HCT116 (cell line): ENCODE results near the gene TCP1. TPM values are rescaled to one million over a fixed set of nuclear protein-coding genes. Genes with fewer than 3 reads are reported as not detected.

ENCODE experiments used
- ATAC-seq: fragments of 200-7000 bp; cut with Tn5 transposase; 2 replicates; pipeline ENCODE4 v1.9.1; 2020; ENCODE audit warnings: mild to moderate bottlenecking, moderate library complexity
- BruUV-seq: library from RNA; stranded (reverse); fragments of 400-500 nt; replicated peaks from 2 replicates; lab custom pipeline; 2021; lab: Mats Ljungman, UMichigan
- CTCF ChIA-PET: fragments of 300-600 bp; sonication (Branson Sonifier 250); formaldehyde crosslinking; loops from one replicate; lab custom pipeline; 2021; ENCODE audit warnings: antibody characterized with exemption; lab: Charles Lee
- POLR2A ChIA-PET: fragments of 300-600, 350-600 bp; sonication (Branson Sonifier 250); formaldehyde crosslinking; loops from one replicate; lab custom pipeline; 2021; ENCODE audit warnings: antibody characterized with exemption; lab: Charles Lee
- RAD21 ChIA-PET, 2 experiments: fragments of 300-600 bp; sonication (Branson Sonifier 250); formaldehyde crosslinking; loops; one replicate each; lab custom pipeline; 2023; ENCODE audit warnings: low total read pairs in 2 of 2; ENCODE audit not compliant: uncharacterized antibody in 2 of 2, unreplicated experiment in 2 of 2, low non-redundant PET in 1 of 2; lab: Charles Lee
- DNase-seq: peaks from one replicate; pipeline ENCODE4 v3.0.0-alpha.2; 2010; ENCODE audit warnings: low read depth, low spot score
- H2AFZ ChIP-seq: fragments of 200-600 bp; shearing (Covaris generic), sonication (generic); 2 replicates; pipeline ENCODE4 v1.6.1; 2017; ENCODE audit warnings: low read depth, mixed run types, mixed read lengths, antibody characterized with exemption, low read length; ENCODE audit not compliant: poor library complexity, severe bottlenecking
- H3K27ac ChIP-seq: 2 replicates; pipeline ENCODE4 v1.5.1; 2012; ENCODE audit warnings: low read depth, low read length
- H3K27me3 ChIP-seq: fragments of 200-600 bp; sonication (generic); 2 replicates; pipeline ENCODE4 v1.6.1; 2016; ENCODE audit warnings: mixed run types, low read length, mixed read lengths; ENCODE audit not compliant: insufficient read depth
- H3K36me3 ChIP-seq, 2 experiments: fragments of 200-500 bp in 1 of 2; fragments of 200-600 bp in 1 of 2; sonication (Bioruptor generic) in 1 of 2; sonication (generic) in 1 of 2; 2 replicates each; pipeline versions ENCODE4 v1.5.1 to v1.6.1; 2014 to 2016; ENCODE audit warnings: low read length in 2 of 2, inconsistent platforms in 1 of 2, mixed read lengths in 1 of 2, mixed run types in 1 of 2; ENCODE audit not compliant: insufficient read depth in 2 of 2, control insufficient read depth in 1 of 2
- H3K4me1 ChIP-seq, 2 experiments: fragments of 200-600 bp in 1 of 2; sonication (generic) in 1 of 2; 2 replicates each; pipeline versions ENCODE4 v1.5.1 to v1.6.1; 2012 to 2017; ENCODE audit warnings: low read length in 2 of 2, inconsistent platforms in 1 of 2, mild to moderate bottlenecking in 1 of 2, mixed read lengths in 1 of 2, mixed run types in 1 of 2, moderate library complexity in 1 of 2; ENCODE audit not compliant: insufficient read depth in 2 of 2, control insufficient read depth in 1 of 2
- H3K4me2 ChIP-seq: fragments of 200-600 bp; sonication (generic); 2 replicates; pipeline ENCODE4 v1.6.1; 2017; ENCODE audit warnings: mixed run types, low read length, mixed read lengths
- H3K4me3 ChIP-seq, 2 experiments: fragments of 200-600 bp in 1 of 2; sonication (generic) in 1 of 2; replicated peaks in 1 of 2; 2 replicates each; pipeline ENCODE4 v1.5.1; 2011 to 2016; ENCODE audit warnings: low read length in 2 of 2, control low read depth in 1 of 2, low read depth in 1 of 2, mild to moderate bottlenecking in 1 of 2, mixed read lengths in 1 of 2, mixed run types in 1 of 2
- H3K79me2 ChIP-seq: fragments of 200-600 bp; sonication (generic); 2 replicates; pipeline ENCODE4 v1.6.1; 2017; ENCODE audit warnings: mild to moderate bottlenecking, mixed run types, low read length, moderate library complexity, mixed read lengths; ENCODE audit not compliant: insufficient read depth
- H3K9ac ChIP-seq: fragments of 200-600 bp; sonication (generic); 2 replicates; pipeline ENCODE4 v1.6.1; 2016; ENCODE audit warnings: low read length, mixed read lengths
- H3K9me2 ChIP-seq: fragments of 200-600 bp; sonication (generic), shearing (Covaris generic); 2 replicates; pipeline ENCODE4 v1.6.1; 2017; ENCODE audit warnings: mixed run types, mild to moderate bottlenecking, moderate library complexity; ENCODE audit not compliant: insufficient read depth
- H3K9me3 ChIP-seq, 2 experiments: fragments of 200-500 bp in 1 of 2; fragments of 200-600 bp in 1 of 2; sonication (Bioruptor generic) in 1 of 2; sonication (generic) in 1 of 2; 2 replicates each; pipeline ENCODE4 v1.6.1; 2014 to 2017; ENCODE audit warnings: low read length in 2 of 2, mixed read lengths in 2 of 2, inconsistent platforms in 1 of 2, low read depth in 1 of 2, mild to moderate bottlenecking in 1 of 2, mixed run types in 1 of 2, moderate library complexity in 1 of 2; ENCODE audit not compliant: control insufficient read depth in 1 of 2, insufficient read depth in 1 of 2
- H4K20me1 ChIP-seq: fragments of 200-600 bp; sonication (generic), shearing (Covaris generic); 2 replicates; pipeline ENCODE4 v1.6.1; 2017; ENCODE audit warnings: mixed run types, mild to moderate bottlenecking, moderate library complexity; ENCODE audit not compliant: insufficient read depth
- CBX3 ChIP-seq: IDR thresholded peaks from 2 replicates; pipeline ENCODE4 v1.6.1; 2012; ENCODE audit warnings: low read depth
- FOSL1 ChIP-seq: IDR thresholded peaks from 2 replicates; pipeline ENCODE4 v1.6.1; 2012; ENCODE audit warnings: low read depth
- JUND ChIP-seq: IDR thresholded peaks from 2 replicates; pipeline ENCODE4 v1.6.1; 2012
- POLR2A ChIP-seq: IDR thresholded peaks from 2 replicates; pipeline ENCODE4 v1.7.0; 2011; ENCODE audit warnings: borderline replicate concordance; ENCODE audit not compliant: insufficient read depth, insufficient read length; ENCODE audit errors: extremely low read depth
- POLR2AphosphoS5 ChIP-seq: IDR thresholded peaks from 2 replicates; pipeline ENCODE4 v1.6.1; 2011; ENCODE audit warnings: mild to moderate bottlenecking, low read depth, low read length, moderate library complexity
- RAD21 ChIP-seq: IDR thresholded peaks from 2 replicates; pipeline ENCODE4 v1.6.1; 2012; ENCODE audit warnings: low read depth, mild to moderate bottlenecking
- YY1 ChIP-seq: IDR thresholded peaks from 2 replicates; pipeline ENCODE4 v1.6.1; 2011; ENCODE audit warnings: low read length, low read depth, moderate library complexity, mild to moderate bottlenecking; ENCODE audit not compliant: insufficient replicate concordance; ENCODE audit errors: extremely low read depth
- ZBTB33 ChIP-seq: IDR thresholded peaks from 2 replicates; pipeline ENCODE4 v1.6.1; 2011; ENCODE audit warnings: mild to moderate bottlenecking, low read length, moderate library complexity; ENCODE audit not compliant: insufficient replicate concordance; ENCODE audit errors: extremely low read depth
- ZFX ChIP-seq: fragments of 450-650 bp; IDR thresholded peaks from 2 replicates; pipeline ENCODE4 v1.6.1; 2017
- intact Hi-C: fragments of 100-400 bp; cut with micrococcal nuclease; formaldehyde crosslinking; loops from 2 replicates; pipeline ENCODE4 v1.10.0; 2022
- total RNA-seq: library from RNA; stranded (reverse); gene quantifications from one replicate; pipeline ENCODE4 v1.2.1, GENCODE V29; 2021; ENCODE audit not compliant: unreplicated experiment
- TF ChIP-seq, protein P1 (sequence below): IDR thresholded peaks from 2 replicates; pipeline ENCODE4 v1.6.1; 2012
- TF ChIP-seq, protein P2 (sequence below): IDR thresholded peaks from 2 replicates; pipeline ENCODE4 v1.6.1; 2012; ENCODE audit warnings: low read depth

Gene TCP1
- total RNA-seq, 1 experiment from 2014 or later, result 447 TPM

GRCh38 chr6:159828074-159828473, 38.7 kb upstream of the TCP1 start:
- H3K9ac ChIP-seq, result no peak overlapping the region
- BruUV-seq, result no TSS peak
- ChIA-PET RAD21 (no interaction called here), POLR2A (no interaction called here), CTCF (no interaction called here)
- no peak overlapping the region for H3K4me3 ChIP-seq
- no peaks in the 10 kb centered on the region for H3K9me3 ChIP-seq
- H3K36me3 ChIP-seq, result no peaks in the 10 kb centered on the region
- TF ChIP-seq, protein P1, sequence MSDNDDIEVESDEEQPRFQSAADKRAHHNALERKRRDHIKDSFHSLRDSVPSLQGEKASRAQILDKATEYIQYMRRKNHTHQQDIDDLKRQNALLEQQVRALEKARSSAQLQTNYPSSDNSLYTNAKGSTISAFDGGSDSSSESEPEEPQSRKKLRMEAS, result no peak
- no peak for TF ChIP-seq ZBTB33
- no peak for TF ChIP-seq CBX3
- no peak overlapping the region for H3K4me2 ChIP-seq
- ATAC-seq (no peak), DNase-seq (no peak)
- H3K27me3 ChIP-seq, result no peaks in the 10 kb centered on the region
- H4K20me1 ChIP-seq, result no peaks in the 10 kb centered on the region
- H3K9me2 ChIP-seq, result no peaks in the 10 kb centered on the region
- H3K4me1 ChIP-seq, result peaks cover 0 to 4% of the 10 kb centered on the region in 2 experiments; a peak in 1 of 4 replicates
- no peak overlapping the region for H2AFZ ChIP-seq
- intact Hi-C loops, result no loop called here
- no peak overlapping the region for H3K27ac ChIP-seq
- no peaks in the 10 kb centered on the region for H3K79me2 ChIP-seq

DNA sequence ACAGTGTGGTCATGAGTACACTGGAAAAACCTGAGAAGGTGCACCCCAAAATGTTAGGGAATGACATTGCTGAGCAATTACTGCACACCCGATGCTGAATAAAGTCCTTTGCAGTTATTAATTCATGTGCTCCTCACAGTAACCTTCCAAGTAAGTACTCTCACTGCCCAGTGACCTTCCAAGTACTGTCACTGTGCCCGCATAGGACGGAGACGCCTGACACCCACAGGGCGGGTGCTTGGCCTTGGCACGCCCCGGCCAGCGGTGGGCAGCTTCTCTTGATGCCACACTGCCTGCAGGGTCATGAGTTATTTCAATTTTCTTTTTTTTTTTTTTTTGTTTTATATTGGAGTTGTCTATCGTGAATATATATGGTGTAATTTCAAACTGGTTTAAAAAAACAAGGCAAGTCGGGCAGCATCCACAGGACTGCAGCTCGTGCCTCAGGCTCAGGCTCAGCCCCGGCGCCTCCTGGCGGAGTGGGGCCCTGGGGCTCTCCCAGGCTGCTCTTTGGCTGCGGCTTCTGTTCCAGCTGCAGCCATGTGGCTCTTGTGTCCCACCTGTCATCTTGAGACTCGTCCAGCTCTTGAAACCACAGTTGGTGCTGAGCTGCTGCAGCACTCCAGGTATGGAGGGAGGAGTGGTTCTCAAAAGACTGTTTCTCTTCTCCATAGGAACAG, 37.7 kb upstream of the TCP1 start:
- BruUV-seq, result no TSS peak
- no peak for ATAC-seq
- intact Hi-C loops, result no loop called here
- no peak overlapping the region for H3K4me2 ChIP-seq
- H3K4me3 ChIP-seq, result no peak overlapping the region
- H3K9me2 ChIP-seq, result no peaks in the 10 kb centered on the region
- no peaks in the 10 kb centered on the region for H3K36me3 ChIP-seq
- ChIA-PET CTCF (no interaction called here), POLR2A (no interaction called here), RAD21 (no interaction called here)
- no peak overlapping the region for H3K27ac ChIP-seq
- no peaks in the 10 kb centered on the region for H4K20me1 ChIP-seq
- H3K4me1 ChIP-seq, result no peaks in the 10 kb centered on the region
- DNase-seq, result no peak
- H3K27me3 ChIP-seq, result no peaks in the 10 kb centered on the region
- no peaks in the 10 kb centered on the region for H3K79me2 ChIP-seq
- H3K9ac ChIP-seq, result no peak overlapping the region
- no peaks in the 10 kb centered on the region for H3K9me3 ChIP-seq
- H2AFZ ChIP-seq, result no peak overlapping the region
- no peak for TF ChIP-seq ZFX
- TF ChIP-seq, protein P2, sequence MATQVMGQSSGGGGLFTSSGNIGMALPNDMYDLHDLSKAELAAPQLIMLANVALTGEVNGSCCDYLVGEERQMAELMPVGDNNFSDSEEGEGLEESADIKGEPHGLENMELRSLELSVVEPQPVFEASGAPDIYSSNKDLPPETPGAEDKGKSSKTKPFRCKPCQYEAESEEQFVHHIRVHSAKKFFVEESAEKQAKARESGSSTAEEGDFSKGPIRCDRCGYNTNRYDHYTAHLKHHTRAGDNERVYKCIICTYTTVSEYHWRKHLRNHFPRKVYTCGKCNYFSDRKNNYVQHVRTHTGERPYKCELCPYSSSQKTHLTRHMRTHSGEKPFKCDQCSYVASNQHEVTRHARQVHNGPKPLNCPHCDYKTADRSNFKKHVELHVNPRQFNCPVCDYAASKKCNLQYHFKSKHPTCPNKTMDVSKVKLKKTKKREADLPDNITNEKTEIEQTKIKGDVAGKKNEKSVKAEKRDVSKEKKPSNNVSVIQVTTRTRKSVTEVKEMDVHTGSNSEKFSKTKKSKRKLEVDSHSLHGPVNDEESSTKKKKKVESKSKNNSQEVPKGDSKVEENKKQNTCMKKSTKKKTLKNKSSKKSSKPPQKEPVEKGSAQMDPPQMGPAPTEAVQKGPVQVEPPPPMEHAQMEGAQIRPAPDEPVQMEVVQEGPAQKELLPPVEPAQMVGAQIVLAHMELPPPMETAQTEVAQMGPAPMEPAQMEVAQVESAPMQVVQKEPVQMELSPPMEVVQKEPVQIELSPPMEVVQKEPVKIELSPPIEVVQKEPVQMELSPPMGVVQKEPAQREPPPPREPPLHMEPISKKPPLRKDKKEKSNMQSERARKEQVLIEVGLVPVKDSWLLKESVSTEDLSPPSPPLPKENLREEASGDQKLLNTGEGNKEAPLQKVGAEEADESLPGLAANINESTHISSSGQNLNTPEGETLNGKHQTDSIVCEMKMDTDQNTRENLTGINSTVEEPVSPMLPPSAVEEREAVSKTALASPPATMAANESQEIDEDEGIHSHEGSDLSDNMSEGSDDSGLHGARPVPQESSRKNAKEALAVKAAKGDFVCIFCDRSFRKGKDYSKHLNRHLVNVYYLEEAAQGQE, result no peak
- TF ChIP-seq POLR2AphosphoS5, result no peak
- TF ChIP-seq POLR2A, result no peak
- no peak for TF ChIP-seq FOSL1
- TF ChIP-seq ZBTB33, result no peak
- TF ChIP-seq YY1, result no peak
- no peak for TF ChIP-seq JUND
- TF ChIP-seq RAD21, result no peak
